ENCODE results near the gene PRRC2B. TPM values are rescaled to one million over a fixed set of nuclear protein-coding genes. Genes with fewer than 3 reads are reported as not detected.
"Not testable (repeated sequence)": the region's sequence is repeated elsewhere in the genome, so short reads cannot be mapped to it uniquely, and the experiment has no call there.

The PRRC2B gene
- total RNA-seq, 4 donors from 2014 or later: 81.7 to 159 (median 117) TPM

- Histone ChIP-seq H3K4me1 (peaks cover 0 to 9% of the 10 kb centered on the region in 2 donors), H3K36me3 (no peaks in the 10 kb centered on the region), H3K27me3 (no peaks in the 10 kb centered on the region), H3K4me3 (replicated peaks in 1 of 3) (no peak overlapping the region), H3K27ac (no peak overlapping the region), H3K9me3 (no peaks in the 10 kb centered on the region)
- WGBS, 2 donors: 76 to 78% methylated on average over 8 to 10 of the region's 10 CpGs
- intact Hi-C loops (cut with DNase I): loop anchor here (10.0 kb wide), 2 partner anchors 126 to 396 kb away; partner anchors contain the start of gene RAPGEF1
- TF ChIP-seq CTCF (IDR thresholded peaks at IDR 0.05): no peak
- no peak for TF ChIP-seq POLR2A (IDR thresholded peaks at IDR 0.05)
- no peak for DNase-seq
These were observed 45.0 kb upstream of the PRRC2B start for GRCh38 chr9:131348631-131349521.

GRCh38 chr9:131349522-131349880, 44.4 kb upstream of the PRRC2B start:
- no peak overlapping the region for H3K27ac ChIP-seq
- H3K4me3 ChIP-seq (replicated peaks in 1 of 3): peak overlapping the region in 1 of 3 donors; percentile 6
- TF ChIP-seq CTCF (IDR thresholded peaks at IDR 0.05) (no peak), POLR2A (IDR thresholded peaks at IDR 0.05) (no peak)
- H3K4me1 ChIP-seq: peaks cover 0 to 9% of the 10 kb centered on the region in 2 donors
- intact Hi-C loops (cut with DNase I): loop anchor here (10.0 kb wide), 2 partner anchors 125 to 395 kb away; partner anchors contain the start of gene RAPGEF1
- no peak for DNase-seq
- H3K9me3 ChIP-seq: no peaks in the 10 kb centered on the region
- H3K27me3 ChIP-seq: no peaks in the 10 kb centered on the region
- WGBS, 2 donors: 15 to 69% methylated on average over 2 to 3 of the region's 5 CpGs
- H3K36me3 ChIP-seq: no peaks in the 10 kb centered on the region

GRCh38 chr9:131349881-131350563, 43.9 kb upstream of the PRRC2B start:
- no peaks in the 10 kb centered on the region for H3K27me3 ChIP-seq
- DNase-seq: peak; percentile 90 to 94
- TF ChIP-seq POLR2A (IDR thresholded peaks at IDR 0.05): no peak
- TF ChIP-seq CTCF (IDR thresholded peaks at IDR 0.05): peak; percentile 70 to 94 (median 86)
- no peaks in the 10 kb centered on the region for H3K9me3 ChIP-seq
- H3K27ac ChIP-seq: no peak overlapping the region
- 7 to 10% methylated on average over 17 to 27 of the region's 27 CpGs for WGBS, 2 donors
- no peaks in the 10 kb centered on the region for H3K36me3 ChIP-seq
- peaks cover 0 to 9% of the 10 kb centered on the region in 2 donors for H3K4me1 ChIP-seq
- intact Hi-C loops (cut with DNase I): loop anchor here (10.0 kb wide), 2 partner anchors 125 to 395 kb away; partner anchors contain the start of gene RAPGEF1
- H3K4me3 ChIP-seq (replicated peaks in 1 of 3): peak overlapping the region in 1 of 3 donors; percentile 6

- peak in 1 of 2 donors; percentile 28 for DNase-seq
- WGBS, 2 donors: 32 to 55% methylated on average over 5 to 6 of the region's 6 CpGs
These were observed 37.4 kb upstream of the PRRC2B start for GRCh38 chr9:131356479-131356878.

GRCh38 chr9:131358556-131358955, 35.3 kb upstream of the PRRC2B start:
- Histone ChIP-seq H3K4me1 (peaks cover 16 to 22% of the 10 kb centered on the region in 2 donors), H3K9me3 (no peaks in the 10 kb centered on the region), H3K27ac (no peak overlapping the region), H3K27me3 (no peaks in the 10 kb centered on the region), H3K36me3 (no peaks in the 10 kb centered on the region), H3K4me3 (replicated peaks in 1 of 3) (no peak overlapping the region)
- no peak for TF ChIP-seq POLR2A (IDR thresholded peaks at IDR 0.05)
- no peak for TF ChIP-seq CTCF (IDR thresholded peaks at IDR 0.05)
- no peak for DNase-seq
- intact Hi-C loops (cut with DNase I): no loop called here
- WGBS, 2 donors: 80 to 85% methylated on average over 10 of the region's 10 CpGs

More at GRCh38 chr9:131356479-131356878, 37.4 kb upstream of the PRRC2B start:
- H3K27me3 ChIP-seq; H3K4me3 ChIP-seq (replicated peaks in 1 of 3); H3K36me3 ChIP-seq; intact Hi-C loops (cut with DNase I); H3K9me3 ChIP-seq: not testable (repeated sequence)
- Histone ChIP-seq H3K4me1 (peaks cover 9 to 15% of the 10 kb centered on the region in 2 donors), H3K27ac (peak overlapping the region in 2 of 3 donors; percentile 36 to 44)
